Smooth muscle cell (in vitro differentiated cells): ENCODE data around the gene CAPZB. TPM values are rescaled to one million over a fixed set of nuclear protein-coding genes. Genes with fewer than 3 reads are reported as not detected.

Source experiments
- DNase-seq: peaks from one replicate; lab custom pipeline; 2025; ENCODE audit not compliant: unreplicated experiment; lab: John Stamatoyannopoulos, UW
- H2AFZ ChIP-seq: fragments of 200-600 bp; sonication (generic); 2 replicates; pipeline ENCODE4 v1.6.0; 2016; ENCODE audit warnings: antibody characterized with exemption, low read depth, mild to moderate bottlenecking
- H3F3A ChIP-seq: fragments of 200-600 bp; sonication (generic); 2 replicates; pipeline ENCODE4 v1.6.0; 2017; ENCODE audit warnings: antibody characterized with exemption, low read depth
- H3K27ac ChIP-seq: fragments of 200-600 bp; sonication (generic); 2 replicates; pipeline ENCODE4 v1.5.1; 2016; ENCODE audit warnings: low read depth, mild to moderate bottlenecking
- H3K27me3 ChIP-seq: fragments of 200-600 bp; sonication (generic); 2 replicates; pipeline ENCODE4 v1.6.1; 2016; ENCODE audit warnings: low read depth, mild to moderate bottlenecking
- H3K36me3 ChIP-seq: fragments of 200-600 bp; sonication (generic); 2 replicates; pipeline ENCODE4 v1.5.1; 2016; ENCODE audit warnings: low read depth
- H3K4me1 ChIP-seq: fragments of 200-600 bp; sonication (generic); 2 replicates; pipeline ENCODE4 v1.5.1; 2016; ENCODE audit warnings: low read depth
- H3K4me2 ChIP-seq: fragments of 200-600 bp; sonication (generic); 2 replicates; pipeline ENCODE4 v1.6.0; 2016; ENCODE audit warnings: mild to moderate bottlenecking
- H3K4me3 ChIP-seq: fragments of 200-600 bp; sonication (generic); 2 replicates; pipeline ENCODE4 v1.5.1; 2016; ENCODE audit warnings: mild to moderate bottlenecking
- H3K79me2 ChIP-seq: fragments of 200-600 bp; sonication (generic); 2 replicates; pipeline ENCODE4 v1.6.0; 2016; ENCODE audit warnings: low read depth, mild to moderate bottlenecking
- H3K9ac ChIP-seq: fragments of 200-600 bp; sonication (generic); 2 replicates; pipeline ENCODE4 v1.6.0; 2016; ENCODE audit warnings: low read depth
- H3K9me3 ChIP-seq: fragments of 200-600 bp; sonication (generic); replicated peaks from 2 replicates; pipeline ENCODE4 v1.5.1; 2016; ENCODE audit warnings: low read depth
- H4K20me1 ChIP-seq: fragments of 200-600 bp; sonication (generic); 2 replicates; pipeline ENCODE4 v1.6.0; 2016; ENCODE audit warnings: low read depth
- WGBS: methylation state at CpG from one replicate; pipeline ENCODE4 v1.1.7; 2016; ENCODE audit warnings: low lambda C conversion rate; 5-methylcytosine and 5-hydroxymethylcytosine counted together
- polyA plus RNA-seq: library from polyadenylated mRNA; unstranded; fragments of >200 nt; fragmentation: Nextera tagmentation; extraction: Ambion mirVana; gene quantifications from 2 replicates; pipeline ENCODE4 v1.2.1, GENCODE V29; 2016
- total RNA-seq: library from RNA; depleted of rRNA; stranded (reverse); fragments of >200 nt; gene quantifications from 2 replicates; pipeline ENCODE4 v1.2.3, GENCODE V29; 2014
- TF ChIP-seq, protein P1 (sequence below): fragments of 200-600 bp; sonication (generic); IDR thresholded peaks from 2 replicates; pipeline ENCODE4 v1.5.1; 2017; ENCODE audit warnings: borderline replicate concordance, mild to moderate bottlenecking, antibody characterized with exemption; ENCODE audit not compliant: insufficient read depth, poor library complexity, severe bottlenecking

Gene CAPZB
- total and polyA plus RNA-seq, 2 experiments from 2014 or later = 205 to 405 TPM

DNA sequence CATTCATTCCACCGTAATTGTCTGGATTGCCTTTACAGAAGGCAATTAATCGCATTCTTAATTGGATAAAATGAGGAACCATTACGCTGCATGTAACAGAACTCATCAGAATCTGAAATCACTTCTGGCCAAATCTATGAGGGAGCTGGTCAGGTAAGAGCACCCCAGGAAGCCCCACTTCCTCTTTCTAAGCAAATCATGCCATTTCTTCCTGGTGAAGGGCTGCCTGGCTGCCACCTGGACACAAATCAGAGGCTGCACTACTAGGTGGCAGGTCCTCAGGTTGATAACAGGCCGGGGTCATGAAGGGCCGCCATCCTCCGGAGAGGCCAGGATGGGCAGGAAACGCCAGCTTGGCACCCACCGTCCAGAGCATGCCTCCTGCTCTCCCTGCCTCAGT lies 73.7 kb downstream of the CAPZB start:
- TF ChIP-seq, protein P1, sequence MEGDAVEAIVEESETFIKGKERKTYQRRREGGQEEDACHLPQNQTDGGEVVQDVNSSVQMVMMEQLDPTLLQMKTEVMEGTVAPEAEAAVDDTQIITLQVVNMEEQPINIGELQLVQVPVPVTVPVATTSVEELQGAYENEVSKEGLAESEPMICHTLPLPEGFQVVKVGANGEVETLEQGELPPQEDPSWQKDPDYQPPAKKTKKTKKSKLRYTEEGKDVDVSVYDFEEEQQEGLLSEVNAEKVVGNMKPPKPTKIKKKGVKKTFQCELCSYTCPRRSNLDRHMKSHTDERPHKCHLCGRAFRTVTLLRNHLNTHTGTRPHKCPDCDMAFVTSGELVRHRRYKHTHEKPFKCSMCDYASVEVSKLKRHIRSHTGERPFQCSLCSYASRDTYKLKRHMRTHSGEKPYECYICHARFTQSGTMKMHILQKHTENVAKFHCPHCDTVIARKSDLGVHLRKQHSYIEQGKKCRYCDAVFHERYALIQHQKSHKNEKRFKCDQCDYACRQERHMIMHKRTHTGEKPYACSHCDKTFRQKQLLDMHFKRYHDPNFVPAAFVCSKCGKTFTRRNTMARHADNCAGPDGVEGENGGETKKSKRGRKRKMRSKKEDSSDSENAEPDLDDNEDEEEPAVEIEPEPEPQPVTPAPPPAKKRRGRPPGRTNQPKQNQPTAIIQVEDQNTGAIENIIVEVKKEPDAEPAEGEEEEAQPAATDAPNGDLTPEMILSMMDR = no peak
- Histone ChIP-seq H3K4me1 (peaks cover 14% of the 10 kb centered on the region), H3K27ac (no peak overlapping the region), H3K9ac (no peak overlapping the region), H3K27me3 (no peaks in the 10 kb centered on the region), H3K9me3 (no peaks in the 10 kb centered on the region), H4K20me1 (peaks cover 100% of the 10 kb centered on the region), H2AFZ (no peak overlapping the region), H3K4me3 (no peak overlapping the region), H3K4me2 (no peak overlapping the region), H3K79me2 (peaks cover 93% of the 10 kb centered on the region), H3K36me3 (no peaks in the 10 kb centered on the region), H3F3A (no peaks in the 10 kb centered on the region)
- WGBS = 84% methylated on average over 8 of the region's 8 CpGs
- no peak for DNase-seq

DNA sequence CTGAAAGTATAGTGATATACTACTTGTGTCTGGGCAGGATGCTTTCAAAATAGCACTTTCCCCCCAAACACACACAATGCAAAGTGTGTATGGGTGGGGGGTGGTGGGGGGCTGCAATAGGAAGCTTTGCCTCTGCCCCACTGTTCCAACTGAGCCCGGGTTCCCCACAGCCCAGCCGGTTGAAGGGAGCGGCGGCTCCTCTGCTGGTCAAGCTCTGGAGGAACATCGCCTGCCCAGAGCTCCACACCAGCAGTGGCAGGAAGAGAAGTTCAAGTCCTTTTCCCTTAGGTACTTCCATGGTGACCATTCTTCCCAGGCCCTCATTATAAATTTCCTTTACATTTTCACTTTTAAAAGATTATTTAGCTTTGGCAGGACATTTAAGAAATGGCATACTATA lies 74.9 kb downstream of the CAPZB start:
- H3K79me2 ChIP-seq = peaks cover 92% of the 10 kb centered on the region
- TF ChIP-seq, protein P1 = no peak
- H3F3A ChIP-seq = no peaks in the 10 kb centered on the region
- no peak overlapping the region for H3K4me2 ChIP-seq
- H2AFZ ChIP-seq = no peak overlapping the region
- no peaks in the 10 kb centered on the region for H3K27me3 ChIP-seq
- peaks cover 24% of the 10 kb centered on the region for H3K4me1 ChIP-seq
- no peak overlapping the region for H3K4me3 ChIP-seq
- H4K20me1 ChIP-seq = peaks cover 100% of the 10 kb centered on the region
- H3K9ac ChIP-seq = no peak overlapping the region
- no peaks in the 10 kb centered on the region for H3K36me3 ChIP-seq
- WGBS = 91% methylated on average over 5 of the region's 5 CpGs
- no peak overlapping the region for H3K27ac ChIP-seq
- H3K9me3 ChIP-seq = no peaks in the 10 kb centered on the region
- DNase-seq = no peak

GRCh38 chr1:19409477-19410341 lies 75.6 kb downstream of the CAPZB start:
- H3K27me3 ChIP-seq = no peaks in the 10 kb centered on the region
- no peak overlapping the region for H3K4me2 ChIP-seq
- no peak overlapping the region for H3K4me3 ChIP-seq
- H3K27ac ChIP-seq = no peak overlapping the region
- peaks cover 100% of the 10 kb centered on the region for H4K20me1 ChIP-seq
- H3K4me1 ChIP-seq = peaks cover 26% of the 10 kb centered on the region
- no peaks in the 10 kb centered on the region for H3K9me3 ChIP-seq
- WGBS = 95% methylated on average over 7 of the region's 7 CpGs
- no peaks in the 10 kb centered on the region for H3F3A ChIP-seq
- no peak overlapping the region for H2AFZ ChIP-seq
- no peak for DNase-seq
- no peak overlapping the region for H3K9ac ChIP-seq
- TF ChIP-seq, protein P1 = no peak
- no peaks in the 10 kb centered on the region for H3K36me3 ChIP-seq
- peaks cover 92% of the 10 kb centered on the region for H3K79me2 ChIP-seq
